Chondrocyte (in vitro differentiated cells): ENCODE results near the gene PAQR5. TPM values are rescaled to one million over a fixed set of nuclear protein-coding genes. Genes with fewer than 3 reads are reported as not detected.

Experiments
- DNase-seq: peaks from one replicate; pipeline ENCODE4 v3.0.0; 2021; ENCODE audit warnings: mixed read lengths, low spot score
- H3K27ac Mint-ChIP-seq: one replicate; pipeline ENCODE4 v1.8.0; 2021; ENCODE audit warnings: mild to moderate bottlenecking, moderate library complexity, mixed read lengths; ENCODE audit not compliant: unreplicated experiment
- H3K27me3 Mint-ChIP-seq: 2 replicates; pipeline ENCODE4 v1.8.0; 2021; ENCODE audit warnings: low read depth, mixed read lengths
- H3K36me3 Mint-ChIP-seq: 2 replicates; pipeline ENCODE4 v1.8.0; 2021; ENCODE audit warnings: low read depth, mixed read lengths
- H3K4me1 Mint-ChIP-seq: 2 replicates; pipeline ENCODE4 v1.8.0; 2021; ENCODE audit warnings: low read depth, mild to moderate bottlenecking, mixed read lengths
- H3K4me3 Mint-ChIP-seq: one replicate; pipeline ENCODE4 v1.8.0; 2021; ENCODE audit warnings: mild to moderate bottlenecking, moderate library complexity, mixed read lengths; ENCODE audit not compliant: unreplicated experiment
- H3K9me3 Mint-ChIP-seq: 2 replicates; pipeline ENCODE4 v1.8.0; 2021; ENCODE audit warnings: low read depth, mixed read lengths
- total RNA-seq: library from RNA; stranded (reverse); gene quantifications from 3 replicates; pipeline ENCODE4 v1.2.1, GENCODE V29; 2021
- TF ChIP-seq, protein P1 (sequence below): fragments of 200-600 bp; sonication (generic); IDR thresholded peaks from 2 replicates; pipeline ENCODE4 v1.5.0; 2021; ENCODE audit warnings: antibody characterized with exemption, mild to moderate bottlenecking, moderate library complexity

The PAQR5 gene
- total RNA-seq, 1 donor from 2014 or later: 0.20 TPM

DNA sequence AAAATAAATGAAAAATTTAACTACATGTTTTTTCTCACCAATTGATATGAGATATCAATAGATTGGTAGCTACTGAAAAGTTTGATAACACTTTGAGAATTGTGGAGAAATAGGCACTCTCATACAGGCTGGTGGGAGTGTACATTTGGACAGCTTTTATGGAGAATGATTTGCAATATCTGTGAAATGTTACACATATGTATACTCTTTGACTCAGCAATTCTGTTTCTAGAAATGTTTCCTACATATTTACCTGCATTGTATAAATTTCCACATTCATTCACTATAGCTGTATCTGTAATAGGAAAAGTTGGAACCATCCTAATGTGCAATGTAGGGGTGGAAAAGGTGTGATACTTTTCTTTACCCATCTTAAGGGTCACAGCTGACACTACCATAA lies 113.6 kb downstream of the PAQR5 start:
- TF ChIP-seq, protein P1, sequence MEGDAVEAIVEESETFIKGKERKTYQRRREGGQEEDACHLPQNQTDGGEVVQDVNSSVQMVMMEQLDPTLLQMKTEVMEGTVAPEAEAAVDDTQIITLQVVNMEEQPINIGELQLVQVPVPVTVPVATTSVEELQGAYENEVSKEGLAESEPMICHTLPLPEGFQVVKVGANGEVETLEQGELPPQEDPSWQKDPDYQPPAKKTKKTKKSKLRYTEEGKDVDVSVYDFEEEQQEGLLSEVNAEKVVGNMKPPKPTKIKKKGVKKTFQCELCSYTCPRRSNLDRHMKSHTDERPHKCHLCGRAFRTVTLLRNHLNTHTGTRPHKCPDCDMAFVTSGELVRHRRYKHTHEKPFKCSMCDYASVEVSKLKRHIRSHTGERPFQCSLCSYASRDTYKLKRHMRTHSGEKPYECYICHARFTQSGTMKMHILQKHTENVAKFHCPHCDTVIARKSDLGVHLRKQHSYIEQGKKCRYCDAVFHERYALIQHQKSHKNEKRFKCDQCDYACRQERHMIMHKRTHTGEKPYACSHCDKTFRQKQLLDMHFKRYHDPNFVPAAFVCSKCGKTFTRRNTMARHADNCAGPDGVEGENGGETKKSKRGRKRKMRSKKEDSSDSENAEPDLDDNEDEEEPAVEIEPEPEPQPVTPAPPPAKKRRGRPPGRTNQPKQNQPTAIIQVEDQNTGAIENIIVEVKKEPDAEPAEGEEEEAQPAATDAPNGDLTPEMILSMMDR: no peak
- H3K4me3 Mint-ChIP-seq: no peak overlapping the region

DNA sequence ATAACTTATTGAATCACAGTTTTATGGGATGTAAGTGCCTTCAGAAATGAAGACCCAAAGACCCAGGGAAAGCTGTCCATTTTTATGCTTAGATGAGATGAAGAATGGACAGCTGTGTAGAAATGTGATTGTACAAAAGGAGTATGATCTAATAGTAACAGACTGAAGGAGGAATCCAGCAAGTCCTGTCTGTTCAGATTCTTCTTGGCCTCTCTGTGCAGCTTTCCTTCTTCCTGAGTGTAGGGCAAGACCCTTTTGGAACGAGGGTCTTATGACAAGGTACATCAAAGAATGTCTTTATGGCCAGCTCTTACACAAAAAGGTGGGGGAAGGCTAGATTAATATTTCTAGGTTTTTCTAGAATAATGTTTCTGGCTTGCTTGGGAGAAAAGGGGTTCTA lies 114.0 kb downstream of the PAQR5 start:
- H3K4me1 Mint-ChIP-seq: peaks cover 48% of the 10 kb centered on the region
- DNase-seq: no peak

More for the DNA sequence above, 113.6 kb downstream of the PAQR5 start:
- Mint-ChIP-seq H3K27me3 (no peaks in the 10 kb centered on the region), H3K36me3 (no peaks in the 10 kb centered on the region), H3K27ac (no peak overlapping the region), H3K9me3 (no peaks in the 10 kb centered on the region), H3K4me1 (peaks cover 45% of the 10 kb centered on the region)
- no peak for DNase-seq

DNA sequence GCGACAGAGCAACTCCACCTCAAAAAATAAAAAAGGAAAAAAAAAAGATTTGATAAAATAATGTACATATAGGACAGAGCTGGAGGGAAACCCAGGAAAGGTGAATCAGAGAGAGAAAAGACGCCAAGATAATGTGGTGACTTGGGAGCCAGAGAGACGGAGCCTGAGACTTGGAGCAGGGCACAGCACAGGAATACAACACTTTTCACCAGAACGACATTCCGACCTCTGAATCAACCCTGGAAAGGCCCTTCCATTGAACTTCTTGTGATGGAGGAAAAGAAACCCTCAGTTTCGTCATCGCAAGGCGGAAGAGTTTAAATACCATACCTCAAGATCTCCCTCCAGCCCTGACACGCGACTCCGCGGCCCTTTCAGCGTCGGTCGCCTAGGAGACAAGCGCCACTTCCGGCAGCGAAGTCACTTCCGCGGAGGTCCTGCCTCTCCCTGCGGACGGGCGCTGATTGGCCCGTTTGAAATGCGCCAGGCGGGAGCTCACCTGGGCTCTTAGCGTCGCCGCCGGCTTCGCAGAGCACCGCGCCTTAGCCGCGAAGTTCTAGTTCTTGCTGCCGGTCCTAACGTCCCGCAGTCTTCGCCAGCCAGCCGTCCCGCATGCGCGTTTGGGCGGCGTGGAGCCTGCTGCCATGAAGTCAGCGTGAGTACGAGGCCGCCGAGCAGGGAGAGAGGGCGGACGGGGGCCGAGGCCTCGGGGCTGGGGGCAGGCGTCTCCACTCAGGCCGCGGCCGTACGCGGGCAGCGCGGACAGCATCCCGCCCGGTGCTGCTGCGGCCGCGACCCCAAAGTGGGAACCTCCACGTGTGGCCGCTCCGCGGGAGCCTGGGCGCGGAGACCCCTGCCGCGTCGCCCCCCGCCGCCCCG lies 115.3 kb downstream of the PAQR5 start, which contains the start of gene KIF23:
Gene KIF23, plus strand, starts transcription at position 528 of the 879 bp plus-strand sequence. Its CDS starts 117 bp downstream, at position 645.
- peaks cover 48% of the 10 kb centered on the region for H3K4me1 Mint-ChIP-seq
- H3K4me3 Mint-ChIP-seq: peak within 1 kb of the TSS; percentile 82
- DNase-seq: peak; percentile 96
- no peaks in the 10 kb centered on the region for H3K27me3 Mint-ChIP-seq
- peaks cover under 1% of the 10 kb centered on the region for H3K36me3 Mint-ChIP-seq
- H3K27ac Mint-ChIP-seq: peak within 1 kb of the TSS; percentile 95
- no peaks in the 10 kb centered on the region for H3K9me3 Mint-ChIP-seq
- TF ChIP-seq, protein P1: peak; percentile 12

More for the DNA sequence above, 114.0 kb downstream of the PAQR5 start:
- Mint-ChIP-seq H3K9me3 (no peaks in the 10 kb centered on the region), H3K27me3 (no peaks in the 10 kb centered on the region), H3K36me3 (no peaks in the 10 kb centered on the region), H3K4me3 (no peak overlapping the region), H3K27ac (peak overlapping the region; percentile 2)
- TF ChIP-seq, protein P1: no peak

DNA sequence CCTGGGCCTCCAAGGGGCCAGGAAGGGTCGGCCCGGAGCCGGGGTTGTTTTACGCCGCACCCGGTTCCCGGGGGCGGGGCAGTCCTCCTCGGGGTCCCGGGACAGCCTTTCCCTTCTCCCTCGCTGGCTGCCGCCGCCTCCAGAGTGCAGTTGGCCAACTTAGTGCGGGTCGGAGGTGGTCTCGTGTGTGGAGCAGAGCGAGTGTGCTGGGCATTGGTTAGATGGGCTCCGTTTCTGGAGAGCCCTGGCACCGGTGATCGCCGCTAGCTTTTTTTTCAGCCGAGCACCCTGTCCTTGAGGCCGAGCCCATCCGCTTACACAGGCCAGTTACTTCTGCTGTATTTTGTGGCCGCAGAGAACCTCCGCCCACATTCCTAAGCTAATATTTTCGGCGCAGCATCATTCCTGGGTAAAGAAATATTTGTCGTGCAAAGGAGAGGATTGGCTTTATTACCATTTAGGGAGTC lies 116.0 kb downstream of the PAQR5 start:
- no peak for DNase-seq
- Mint-ChIP-seq H3K4me1 (peaks cover 44% of the 10 kb centered on the region), H3K9me3 (no peaks in the 10 kb centered on the region), H3K27me3 (no peaks in the 10 kb centered on the region), H3K4me3 (peak overlapping the region; percentile 82), H3K27ac (peak overlapping the region; percentile 92), H3K36me3 (peaks cover 3% of the 10 kb centered on the region)
- TF ChIP-seq, protein P1: no peak

DNA sequence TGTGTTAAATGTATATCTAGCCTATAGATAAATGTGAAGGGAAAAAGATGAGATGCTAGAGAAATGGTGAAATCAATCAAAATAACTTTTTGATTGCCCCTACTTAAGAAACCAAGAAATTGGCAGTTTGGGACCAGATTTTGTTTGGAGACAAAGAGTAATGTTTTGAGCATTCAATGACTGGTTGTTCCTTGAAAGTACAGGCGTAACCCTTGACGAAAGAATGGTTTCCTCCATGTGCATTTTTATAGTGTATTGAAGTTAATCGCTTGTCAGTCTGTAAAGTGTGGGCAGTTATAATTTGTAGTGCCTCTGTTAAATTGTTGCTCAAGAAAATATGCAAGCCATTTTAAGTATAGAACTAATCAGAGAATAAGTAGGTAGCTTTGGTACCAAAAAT lies 116.7 kb downstream of the PAQR5 start:
- Mint-ChIP-seq H3K9me3 (no peaks in the 10 kb centered on the region), H3K27ac (peak overlapping the region; percentile 92), H3K4me1 (peaks cover 43% of the 10 kb centered on the region), H3K36me3 (peaks cover 3% of the 10 kb centered on the region), H3K4me3 (peak overlapping the region; percentile 82), H3K27me3 (no peaks in the 10 kb centered on the region)
- DNase-seq: no peak
- TF ChIP-seq, protein P1: no peak
